Thyroid gland (tissue), 4 donors: ENCODE results near the gene MED27. TPM values are rescaled to one million over a fixed set of nuclear protein-coding genes. Genes with fewer than 3 reads are reported as not detected.

Experiments used
- DNase-seq, 2 donors: peaks; one replicate each; pipeline ENCODE4 v3.0.0-alpha.2; 2019
- H3K27ac ChIP-seq, 3 donors: fragments of 200-600 bp; sonication (generic); 1 replicate in 2 of 3; 2 replicates in 1 of 3; pipeline ENCODE4 v1.5.1; 2016 to 2019; ENCODE audit warnings: mild to moderate bottlenecking in 1 of 3, moderate library complexity in 1 of 3
- H3K27me3 ChIP-seq: fragments of 200-600 bp; sonication (generic); one replicate; pipeline ENCODE4 v1.5.1; 2019
- H3K36me3 ChIP-seq, 2 donors: fragments of 200-600 bp; sonication (generic); one replicate each; pipeline ENCODE4 v1.5.1; 2016 to 2019
- H3K4me1 ChIP-seq, 2 donors: fragments of 200-600 bp; sonication (generic); one replicate each; pipeline ENCODE4 v1.5.1; 2017 to 2019
- H3K4me3 ChIP-seq, 3 donors: fragments of 200-600 bp; sonication (generic); replicated peaks in 1 of 3; 1 replicate in 2 of 3; 2 replicates in 1 of 3; pipeline ENCODE4 v1.5.1; 2016; ENCODE audit warnings: mild to moderate bottlenecking in 1 of 3
- H3K9me3 ChIP-seq: fragments of 200-600 bp; sonication (generic); one replicate; pipeline ENCODE4 v1.5.1; 2017
- CTCF ChIP-seq, 6 experiments: fragments of 200-600 bp in 3 of 6; fragments of 450-650 bp in 3 of 6; sonication (generic) in 3 of 6; IDR thresholded peaks; one replicate each; pipeline ENCODE4 v1.5.1; 2016 to 2019; ENCODE audit warnings: antibody characterized with exemption in 6 of 6, mild to moderate bottlenecking in 2 of 6, inconsistent platforms in 1 of 6, moderate library complexity in 1 of 6
- POLR2A ChIP-seq, 2 donors: fragments of 450-650 bp; IDR thresholded peaks; one replicate each; pipeline ENCODE4 v1.6.1; 2017; ENCODE audit warnings: antibody characterized with exemption in 2 of 2, mild to moderate bottlenecking in 2 of 2, moderate library complexity in 1 of 2
- WGBS, 2 donors: methylation state at CpG; one replicate each; pipeline ENCODE4 v1.1.5; 2017; 5-methylcytosine and 5-hydroxymethylcytosine counted together
- intact Hi-C: fragments of 100-400 bp; cut with DNase I; formaldehyde crosslinking; loops from one replicate; pipeline ENCODE4 v1.15.1; 2023
- total RNA-seq, 4 donors: library from RNA; depleted of rRNA; stranded (reverse); fragments of >200 nt; gene quantifications; one replicate each; pipeline ENCODE4 v1.2.3, GENCODE V29; 2016

The MED27 gene
- total RNA-seq, 4 donors from 2014 or later, result 15.3 to 19.5 (median 16.7) TPM

GRCh38 chr9:132040808-132041207, 38.9 kb downstream of the MED27 start:
- Histone ChIP-seq H3K4me3 (no peak overlapping the region), H3K4me1 (peaks cover 0 to 5% of the 10 kb centered on the region in 2 donors), H3K27ac (no peak overlapping the region), H3K36me3 (no peaks in the 10 kb centered on the region), H3K27me3 (no peaks in the 10 kb centered on the region), H3K9me3 (no peaks in the 10 kb centered on the region)
- TF ChIP-seq POLR2A (IDR thresholded peaks at IDR 0.05), result no peak
- no peak for TF ChIP-seq CTCF (IDR thresholded peaks at IDR 0.05)
- intact Hi-C loops, result no loop called here
- 76 to 82% methylated on average over 5 of the region's 5 CpGs for WGBS, 2 donors
- no peak for DNase-seq

GRCh38 chr9:132040246-132040645, 39.4 kb downstream of the MED27 start:
- intact Hi-C loops, result no loop called here
- DNase-seq, result no peak

GRCh38 chr9:132039284-132039683, 40.4 kb downstream of the MED27 start:
- H3K27ac ChIP-seq, result no peak overlapping the region
- no peaks in the 10 kb centered on the region for H3K36me3 ChIP-seq
- no peak overlapping the region for H3K4me3 ChIP-seq
- WGBS, 2 donors, result 94 to 95% methylated on average over 9 of the region's 9 CpGs
- H3K9me3 ChIP-seq, result no peaks in the 10 kb centered on the region
- TF ChIP-seq CTCF (IDR thresholded peaks at IDR 0.05), result no peak
- TF ChIP-seq POLR2A (IDR thresholded peaks at IDR 0.05), result no peak
- H3K27me3 ChIP-seq, result no peaks in the 10 kb centered on the region
- no peak for DNase-seq
- intact Hi-C loops, result no loop called here
- peaks cover 0 to 4% of the 10 kb centered on the region in 2 donors for H3K4me1 ChIP-seq

More at GRCh38 chr9:132040246-132040645, 39.4 kb downstream of the MED27 start:
- TF ChIP-seq CTCF (IDR thresholded peaks at IDR 0.05), result no peak
- TF ChIP-seq POLR2A (IDR thresholded peaks at IDR 0.05), result no peak
- Histone ChIP-seq H3K4me1 (peaks cover 0 to 5% of the 10 kb centered on the region in 2 donors), H3K27ac (no peak overlapping the region), H3K36me3 (no peaks in the 10 kb centered on the region), H3K4me3 (no peak overlapping the region), H3K27me3 (no peaks in the 10 kb centered on the region), H3K9me3 (no peaks in the 10 kb centered on the region)
- WGBS, 2 donors, result 94 to 95% methylated on average over 10 of the region's 10 CpGs

- Histone ChIP-seq H3K9me3 (no peaks in the 10 kb centered on the region), H3K27ac (no peak overlapping the region), H3K27me3 (no peaks in the 10 kb centered on the region), H3K4me1 (no peaks in the 10 kb centered on the region), H3K4me3 (no peak overlapping the region), H3K36me3 (no peaks in the 10 kb centered on the region)
- 86 to 88% methylated on average over 6 of the region's 6 CpGs for WGBS, 2 donors
- no peak for TF ChIP-seq CTCF (IDR thresholded peaks at IDR 0.05)
- no peak for TF ChIP-seq POLR2A (IDR thresholded peaks at IDR 0.05)
- intact Hi-C loops, result no loop called here
- DNase-seq, result no peak
Observed at GRCh38 chr9:132037458-132037857, 42.2 kb downstream of the MED27 start.

- 92 to 94% methylated on average over 5 of the region's 5 CpGs for WGBS, 2 donors
- intact Hi-C loops, result no loop called here
- no peaks in the 10 kb centered on the region for H3K9me3 ChIP-seq
- H3K27ac ChIP-seq, result no peak overlapping the region
- no peaks in the 10 kb centered on the region for H3K27me3 ChIP-seq
- DNase-seq, result no peak
- H3K4me3 ChIP-seq, result no peak overlapping the region
- H3K36me3 ChIP-seq, result no peaks in the 10 kb centered on the region
- TF ChIP-seq CTCF (IDR thresholded peaks at IDR 0.05) (no peak), POLR2A (IDR thresholded peaks at IDR 0.05) (no peak)
- H3K4me1 ChIP-seq, result no peaks in the 10 kb centered on the region
Observed at GRCh38 chr9:132036521-132036920, 43.1 kb downstream of the MED27 start.
